Neural cell (in vitro differentiated cells): ENCODE data around the gene CHCHD1. TPM values are rescaled to one million over a fixed set of nuclear protein-coding genes. Genes with fewer than 3 reads are reported as not detected.
A peak's percentile ranks its signal among the peaks of the same experiment; 100 is the strongest.

Experiments
- H2AFZ ChIP-seq: fragments of 200-600, 300-800 bp; sonication (generic), shearing (Covaris generic); 2 replicates; pipeline ENCODE4 v1.6.0; 2014; ENCODE audit warnings: low read depth, mild to moderate bottlenecking, antibody characterized with exemption, low read length, moderate library complexity
- H3F3A ChIP-seq: fragments of 200-600 bp; shearing (Covaris generic); 2 replicates; pipeline ENCODE4 v1.6.1; 2016; ENCODE audit warnings: mild to moderate bottlenecking, moderate library complexity, mixed read lengths, antibody characterized with exemption, low read length; ENCODE audit not compliant: insufficient read depth, poor library complexity, severe bottlenecking
- H3K27ac ChIP-seq: fragments of 200-600, 300-800 bp; sonication (generic), shearing (Covaris generic); 2 replicates; pipeline ENCODE4 v1.5.1; 2014; ENCODE audit warnings: mild to moderate bottlenecking, low read length, moderate library complexity
- H3K27me3 ChIP-seq: fragments of 300-800, 200-600 bp; sonication (generic), shearing (Covaris generic); 2 replicates; pipeline ENCODE4 v1.6.0; 2014; ENCODE audit warnings: mild to moderate bottlenecking, low read depth, low read length, moderate library complexity; ENCODE audit not compliant: insufficient read depth
- H3K36me3 ChIP-seq: fragments of 300-800, 200-600 bp; sonication (generic), shearing (Covaris generic); 2 replicates; pipeline ENCODE4 v1.5.1; 2014; ENCODE audit warnings: mild to moderate bottlenecking, antibody characterized with exemption, low read length, moderate library complexity; ENCODE audit not compliant: insufficient read depth
- H3K4me2 ChIP-seq: fragments of 300-800, 200-600 bp; sonication (generic), shearing (Covaris generic); 2 replicates; pipeline ENCODE4 v1.6.0; 2014; ENCODE audit warnings: mild to moderate bottlenecking, low read length
- H3K4me3 ChIP-seq: fragments of 300-800, 200-600 bp; sonication (generic), shearing (Covaris generic); 2 replicates; pipeline ENCODE4 v1.5.1; 2014; ENCODE audit warnings: mild to moderate bottlenecking, low read length, moderate library complexity
- H3K79me2 ChIP-seq: fragments of 200-600 bp; shearing (Covaris generic); replicated peaks from 2 replicates; pipeline ENCODE4 v1.6.0; 2014; ENCODE audit warnings: mild to moderate bottlenecking, low read length, moderate library complexity; ENCODE audit not compliant: insufficient read depth
- H3K9ac ChIP-seq: fragments of 300-800, 200-600 bp; sonication (generic), shearing (Covaris generic); 2 replicates; pipeline ENCODE4 v1.6.1; 2016; ENCODE audit warnings: mild to moderate bottlenecking, low read length, mixed read lengths
- H3K9me2 ChIP-seq: fragments of 200-600 bp; shearing (Covaris generic); 2 replicates; pipeline ENCODE4 v1.6.1; 2016; ENCODE audit warnings: mild to moderate bottlenecking, low read length, mixed read lengths; ENCODE audit not compliant: insufficient read depth
- H3K9me3 ChIP-seq: fragments of 200-600, 300-800 bp; sonication (generic), shearing (Covaris generic); 2 replicates; pipeline ENCODE4 v1.6.1; 2016; ENCODE audit warnings: mild to moderate bottlenecking, mixed run types, low read length, moderate library complexity, mixed read lengths
- H4K20me1 ChIP-seq: fragments of 200-600 bp; shearing (Covaris generic); 2 replicates; pipeline ENCODE4 v1.6.1; 2016; ENCODE audit warnings: mild to moderate bottlenecking, mixed run types; ENCODE audit not compliant: insufficient read depth
- CTCF ChIP-seq: fragments of 450-650 bp; IDR thresholded peaks from 2 replicates; pipeline ENCODE4 v1.5.1; 2014; ENCODE audit warnings: antibody characterized with exemption, mild to moderate bottlenecking, moderate library complexity; ENCODE audit not compliant: poor library complexity, severe bottlenecking
- EP300 ChIP-seq: fragments of 450-650 bp; conservative IDR thresholded peaks from 2 replicates; pipeline ENCODE4 v1.6.1; 2014; ENCODE audit warnings: antibody characterized with exemption, mild to moderate bottlenecking, moderate library complexity; ENCODE audit not compliant: poor library complexity, severe bottlenecking
- EZH2 ChIP-seq: fragments of 200-600, 300-800 bp; shearing (Covaris generic), sonication (generic); IDR thresholded peaks from 2 replicates; pipeline ENCODE4 v1.6.1; 2014; ENCODE audit warnings: antibody characterized with exemption, low read length, borderline replicate concordance, mild to moderate bottlenecking; ENCODE audit not compliant: insufficient read depth, poor library complexity, severe bottlenecking
- MXI1 ChIP-seq: fragments of 450-650 bp; conservative IDR thresholded peaks from 2 replicates; pipeline ENCODE4 v1.6.1; 2014; ENCODE audit warnings: antibody characterized with exemption, mild to moderate bottlenecking; ENCODE audit not compliant: poor library complexity, severe bottlenecking
- POLR2AphosphoS5 ChIP-seq: IDR thresholded peaks from 2 replicates; pipeline ENCODE4 v1.6.1; 2012
- RAD21 ChIP-seq: fragments of 450-650 bp; conservative IDR thresholded peaks from 2 replicates; pipeline ENCODE4 v1.6.1; 2014; ENCODE audit warnings: antibody characterized with exemption, mild to moderate bottlenecking, moderate library complexity
- SMC3 ChIP-seq: fragments of 450-650 bp; conservative IDR thresholded peaks from 2 replicates; pipeline ENCODE4 v1.6.1; 2014; ENCODE audit warnings: antibody characterized with exemption, mild to moderate bottlenecking, moderate library complexity; ENCODE audit not compliant: poor library complexity
- TAF1 ChIP-seq: IDR thresholded peaks from 2 replicates; pipeline ENCODE4 v1.6.1; 2012; ENCODE audit warnings: low read depth
- polyA plus RNA-seq: library from polyadenylated mRNA; depleted of rRNA; stranded (reverse); fragments of >200 nt; gene quantifications from 2 replicates; pipeline ENCODE4 v1.2.3, GENCODE V29; 2014
- TF ChIP-seq, protein P1 (sequence below): IDR thresholded peaks from 2 replicates; pipeline ENCODE4 v1.6.1; 2012; ENCODE audit warnings: borderline replicate concordance

Gene CHCHD1
- polyA plus RNA-seq, 1 donor from 2014 or later = 82.5 TPM

GRCh38 chr10:73799899-73800559, 18.2 kb downstream of the CHCHD1 start:
- H3K36me3 ChIP-seq = peaks cover 14% of the 10 kb centered on the region
- H3K79me2 ChIP-seq = no peaks in the 10 kb centered on the region
- no peaks in the 10 kb centered on the region for H4K20me1 ChIP-seq
- H3K9me2 ChIP-seq = no peaks in the 10 kb centered on the region
- H3K27me3 ChIP-seq = no peaks in the 10 kb centered on the region
- no peak overlapping the region for H3K4me3 ChIP-seq
- TF ChIP-seq POLR2AphosphoS5 (peak; percentile 11), EZH2 (no peak)
- no peak overlapping the region for H3K4me2 ChIP-seq
- no peaks in the 10 kb centered on the region for H3F3A ChIP-seq
- H2AFZ ChIP-seq = no peak overlapping the region
- no peaks in the 10 kb centered on the region for H3K9me3 ChIP-seq
- no peak overlapping the region for H3K27ac ChIP-seq
- no peak overlapping the region for H3K9ac ChIP-seq

GRCh38 chr10:73800560-73801252, 18.9 kb downstream of the CHCHD1 start:
- Histone ChIP-seq H2AFZ (no peak overlapping the region), H3K4me2 (no peak overlapping the region), H3K36me3 (peaks cover 14% of the 10 kb centered on the region), H3K4me3 (no peak overlapping the region), H3K27ac (no peak overlapping the region), H3K27me3 (no peaks in the 10 kb centered on the region), H3K79me2 (no peaks in the 10 kb centered on the region), H3K9me2 (no peaks in the 10 kb centered on the region), H3F3A (no peaks in the 10 kb centered on the region), H4K20me1 (no peaks in the 10 kb centered on the region), H3K9ac (no peak overlapping the region), H3K9me3 (no peaks in the 10 kb centered on the region)
- TF ChIP-seq SMC3 = no peak
- TF ChIP-seq RAD21 = no peak
- TF ChIP-seq CTCF = no peak
- no peak for TF ChIP-seq POLR2AphosphoS5
- no peak for TF ChIP-seq TAF1
- no peak for TF ChIP-seq EZH2
- TF ChIP-seq, protein P1, sequence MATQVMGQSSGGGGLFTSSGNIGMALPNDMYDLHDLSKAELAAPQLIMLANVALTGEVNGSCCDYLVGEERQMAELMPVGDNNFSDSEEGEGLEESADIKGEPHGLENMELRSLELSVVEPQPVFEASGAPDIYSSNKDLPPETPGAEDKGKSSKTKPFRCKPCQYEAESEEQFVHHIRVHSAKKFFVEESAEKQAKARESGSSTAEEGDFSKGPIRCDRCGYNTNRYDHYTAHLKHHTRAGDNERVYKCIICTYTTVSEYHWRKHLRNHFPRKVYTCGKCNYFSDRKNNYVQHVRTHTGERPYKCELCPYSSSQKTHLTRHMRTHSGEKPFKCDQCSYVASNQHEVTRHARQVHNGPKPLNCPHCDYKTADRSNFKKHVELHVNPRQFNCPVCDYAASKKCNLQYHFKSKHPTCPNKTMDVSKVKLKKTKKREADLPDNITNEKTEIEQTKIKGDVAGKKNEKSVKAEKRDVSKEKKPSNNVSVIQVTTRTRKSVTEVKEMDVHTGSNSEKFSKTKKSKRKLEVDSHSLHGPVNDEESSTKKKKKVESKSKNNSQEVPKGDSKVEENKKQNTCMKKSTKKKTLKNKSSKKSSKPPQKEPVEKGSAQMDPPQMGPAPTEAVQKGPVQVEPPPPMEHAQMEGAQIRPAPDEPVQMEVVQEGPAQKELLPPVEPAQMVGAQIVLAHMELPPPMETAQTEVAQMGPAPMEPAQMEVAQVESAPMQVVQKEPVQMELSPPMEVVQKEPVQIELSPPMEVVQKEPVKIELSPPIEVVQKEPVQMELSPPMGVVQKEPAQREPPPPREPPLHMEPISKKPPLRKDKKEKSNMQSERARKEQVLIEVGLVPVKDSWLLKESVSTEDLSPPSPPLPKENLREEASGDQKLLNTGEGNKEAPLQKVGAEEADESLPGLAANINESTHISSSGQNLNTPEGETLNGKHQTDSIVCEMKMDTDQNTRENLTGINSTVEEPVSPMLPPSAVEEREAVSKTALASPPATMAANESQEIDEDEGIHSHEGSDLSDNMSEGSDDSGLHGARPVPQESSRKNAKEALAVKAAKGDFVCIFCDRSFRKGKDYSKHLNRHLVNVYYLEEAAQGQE = no peak
- TF ChIP-seq MXI1 = no peak
- no peak for TF ChIP-seq EP300
